IMR-90 (cell line): Measurements from ENCODE around the gene FEV. TPM values are rescaled to one million over a fixed set of nuclear protein-coding genes. Genes with fewer than 3 reads are reported as not detected.

Source experiments
- ATAC-seq: fragments of 200-7000 bp; cut with Tn5 transposase; 2 replicates; pipeline ENCODE4 v1.9.1; 2020; ENCODE audit warnings: low read depth, mild to moderate bottlenecking, moderate library complexity
- BruUV-seq: library from RNA; stranded (reverse); fragments of 400-500 nt; replicated peaks from 2 replicates; lab custom pipeline; 2021; lab: Mats Ljungman, UMichigan
- CTCF ChIA-PET: fragments of 300-600 bp; formaldehyde crosslinking; extraction: SDS; loops from one replicate; lab custom pipeline; 2021; ENCODE audit warnings: antibody characterized with exemption; lab: Yijun Ruan, JAX
- POLR2A ChIA-PET: fragments of 300-600 bp; sonication (Branson Sonifier 250); formaldehyde crosslinking; loops from one replicate; lab custom pipeline; 2022; ENCODE audit warnings: antibody characterized with exemption; ENCODE audit not compliant: unreplicated experiment; lab: Charles Lee
- DNase-seq: peaks from one replicate; pipeline ENCODE4 v3.0.0; 2013
- H2AFZ ChIP-seq: replicated peaks from 2 replicates; pipeline ENCODE3; 2013; ENCODE audit warnings: low read length, mild to moderate bottlenecking; ENCODE audit not compliant: poor library complexity
- H2AK5ac ChIP-seq: 2 replicates; pipeline ENCODE4 v1.6.1; 2013; ENCODE audit warnings: low read depth, low read length, inconsistent platforms
- H2AK9ac ChIP-seq: replicated peaks from 2 replicates; pipeline ENCODE3; 2013; ENCODE audit warnings: mild to moderate bottlenecking, low read depth, low read length, moderate library complexity; ENCODE audit not compliant: poor library complexity
- H2BK120ac ChIP-seq: 2 replicates; pipeline ENCODE4 v1.6.1; 2013; ENCODE audit warnings: low read depth, low read length, inconsistent platforms
- H2BK15ac ChIP-seq: 3 replicates; pipeline ENCODE4 v1.6.1; 2013; ENCODE audit warnings: low read depth, low read length, inconsistent platforms
- H2BK20ac ChIP-seq: 2 replicates; pipeline ENCODE4 v1.6.1; 2013; ENCODE audit warnings: low read depth, mild to moderate bottlenecking, inconsistent platforms, low read length, moderate library complexity
- H2BK5ac ChIP-seq: 2 replicates; pipeline ENCODE4 v1.6.1; 2013; ENCODE audit warnings: mild to moderate bottlenecking, low read depth, low read length, inconsistent platforms; ENCODE audit not compliant: poor library complexity, severe bottlenecking
- H3K14ac ChIP-seq: replicated peaks from 2 replicates; pipeline ENCODE4 v1.6.1; 2013; ENCODE audit warnings: low read depth, low read length, inconsistent platforms
- H3K18ac ChIP-seq: 2 replicates; pipeline ENCODE4 v1.6.1; 2013; ENCODE audit warnings: low read depth, low read length, control low read depth
- H3K23ac ChIP-seq: 2 replicates; pipeline ENCODE4 v1.6.1; 2013; ENCODE audit warnings: low read depth, low read length, inconsistent platforms
- H3K27ac ChIP-seq: 2 replicates; pipeline ENCODE4 v1.5.1; 2013; ENCODE audit warnings: mild to moderate bottlenecking, control low read depth, low read length; ENCODE audit not compliant: insufficient read depth
- H3K27me3 ChIP-seq: 2 replicates; pipeline ENCODE4 v1.6.1; 2013; ENCODE audit warnings: low read length; ENCODE audit not compliant: control insufficient read depth, insufficient read depth
- H3K36me3 ChIP-seq: 2 replicates; pipeline ENCODE4 v1.6.1; 2013; ENCODE audit warnings: low read length, mixed read lengths; ENCODE audit not compliant: control insufficient read depth, insufficient read depth
- H3K4ac ChIP-seq: 2 replicates; pipeline ENCODE4 v1.6.1; 2013; ENCODE audit warnings: low read depth, low read length, inconsistent platforms
- H3K4me1 ChIP-seq: 2 replicates; pipeline ENCODE4 v1.6.1; 2013; ENCODE audit warnings: low read length, mixed read lengths; ENCODE audit not compliant: control insufficient read depth, insufficient read depth
- H3K4me2 ChIP-seq: 2 replicates; pipeline ENCODE4 v1.6.1; 2013; ENCODE audit warnings: low read depth, mild to moderate bottlenecking, control low read depth, low read length, moderate library complexity
- H3K4me3 ChIP-seq: 2 replicates; pipeline ENCODE4 v1.5.1; 2013; ENCODE audit warnings: low read depth, mild to moderate bottlenecking, control low read depth, low read length, moderate library complexity; ENCODE audit not compliant: insufficient read depth
- H3K56ac ChIP-seq: 2 replicates; pipeline ENCODE4 v1.6.1; 2013; ENCODE audit warnings: low read length, inconsistent platforms; ENCODE audit not compliant: insufficient read depth; ENCODE audit errors: extremely low read depth
- H3K79me1 ChIP-seq, 2 experiments: 2 replicates each; pipeline ENCODE4 v1.6.1; 2013; ENCODE audit warnings: low read length in 2 of 2, inconsistent platforms in 1 of 2, low read depth in 1 of 2
- H3K9ac ChIP-seq: 2 replicates; pipeline ENCODE4 v1.6.1; 2013; ENCODE audit warnings: low read depth, low read length, control low read depth
- H3K9me1 ChIP-seq: 2 replicates; pipeline ENCODE4 v1.6.1; 2013; ENCODE audit warnings: low read length, inconsistent platforms; ENCODE audit not compliant: insufficient read depth
- H3K9me3 ChIP-seq: 2 replicates; pipeline ENCODE4 v1.6.1; 2013; ENCODE audit warnings: low read length; ENCODE audit not compliant: control insufficient read depth, insufficient read depth
- H4K20me1 ChIP-seq: 2 replicates; pipeline ENCODE4 v1.6.1; 2013; ENCODE audit warnings: low read length, inconsistent platforms; ENCODE audit not compliant: insufficient read depth
- H4K5ac ChIP-seq: 2 replicates; pipeline ENCODE4 v1.6.1; 2013; ENCODE audit warnings: mild to moderate bottlenecking, low read depth, low read length, control low read depth
- H4K8ac ChIP-seq, 2 experiments: 2 replicates each; pipeline ENCODE4 v1.6.1; 2013; ENCODE audit warnings: low read depth in 2 of 2, low read length in 2 of 2, control low read depth in 1 of 2, inconsistent platforms in 1 of 2
- H4K91ac ChIP-seq: 2 replicates; pipeline ENCODE4 v1.6.1; 2013; ENCODE audit warnings: low read depth, low read length, inconsistent platforms; ENCODE audit not compliant: insufficient read depth
- BHLHE40 ChIP-seq: fragments of 150-350 bp; IDR thresholded peaks from 2 replicates; pipeline ENCODE4 v1.6.1; 2016; ENCODE audit warnings: mild to moderate bottlenecking, low read depth, low read length
- CHD1 ChIP-seq: IDR thresholded peaks from 2 replicates; pipeline ENCODE4 v1.6.1; 2012; ENCODE audit warnings: low read depth, low read length, improper control_type of control experiment
- MAFK ChIP-seq: IDR thresholded peaks from 2 replicates; pipeline ENCODE4 v1.6.1; 2012; ENCODE audit warnings: low read depth, low read length, improper control_type of control experiment
- RCOR1 ChIP-seq: IDR thresholded peaks from 2 replicates; pipeline ENCODE4 v1.6.1; 2012; ENCODE audit warnings: mild to moderate bottlenecking, low read length, improper control_type of control experiment; ENCODE audit not compliant: insufficient replicate concordance
- SMC3 ChIP-seq: fragments of 150-350 bp; IDR thresholded peaks from 2 replicates; pipeline ENCODE4 v1.6.1; 2016; ENCODE audit warnings: low read depth, mild to moderate bottlenecking, antibody characterized with exemption, low read length, moderate library complexity
- WGBS, 2 experiments: methylation state at CpG; one replicate each; pipeline versions ENCODE4 v1.1.5 to v1.1.7; 2013; ENCODE audit warnings: missing lambda C conversion rate in 2 of 2; ENCODE audit not compliant: insufficient read length in 1 of 2; ENCODE audit errors: extremely low coverage in 2 of 2; 5-methylcytosine and 5-hydroxymethylcytosine counted together
- dilution Hi-C: fragments of 300-500 bp; cut with HindIII; formaldehyde crosslinking; loops from one replicate; pipeline ENCODE4 v1.14.3; 2018; ENCODE audit warnings: low sequenced_read_pairs; ENCODE audit not compliant: unreplicated experiment
- in situ Hi-C: fragments of 300-500 bp; cut with MboI; formaldehyde crosslinking; loops from 3 replicates; pipeline ENCODE4 v1.14.3; 2019; ENCODE audit warnings: low sequenced_read_pairs, inconsistent platforms, mixed read lengths
- intact Hi-C: fragments of 100-400 bp; cut with micrococcal nuclease; formaldehyde crosslinking; loops from 2 replicates; pipeline ENCODE4 v1.10.0; 2022
- polyA plus RNA-seq, 3 experiments: library from polyadenylated mRNA; depleted of rRNA; stranded (reverse); fragments of >200 nt; gene quantifications; 2 replicates each; pipeline ENCODE4 v1.2.3, GENCODE V29; 2012; ENCODE audit warnings: low replicate concordance in 1 of 3
- total RNA-seq: library from RNA; depleted of rRNA; stranded (reverse); fragments of >200 nt; gene quantifications from 2 replicates; pipeline ENCODE4 v1.2.3, GENCODE V29; 2012
- TF ChIP-seq, protein P1 (sequence below): conservative IDR thresholded peaks from 2 replicates; pipeline ENCODE4 v1.5.1; 2012; ENCODE audit warnings: mild to moderate bottlenecking, low read depth, low read length, improper control_type of control experiment

The FEV gene
- total and polyA plus RNA-seq, 2 of the 4 experiments (the other 2 are of a cell fraction), result not detected

DNA sequence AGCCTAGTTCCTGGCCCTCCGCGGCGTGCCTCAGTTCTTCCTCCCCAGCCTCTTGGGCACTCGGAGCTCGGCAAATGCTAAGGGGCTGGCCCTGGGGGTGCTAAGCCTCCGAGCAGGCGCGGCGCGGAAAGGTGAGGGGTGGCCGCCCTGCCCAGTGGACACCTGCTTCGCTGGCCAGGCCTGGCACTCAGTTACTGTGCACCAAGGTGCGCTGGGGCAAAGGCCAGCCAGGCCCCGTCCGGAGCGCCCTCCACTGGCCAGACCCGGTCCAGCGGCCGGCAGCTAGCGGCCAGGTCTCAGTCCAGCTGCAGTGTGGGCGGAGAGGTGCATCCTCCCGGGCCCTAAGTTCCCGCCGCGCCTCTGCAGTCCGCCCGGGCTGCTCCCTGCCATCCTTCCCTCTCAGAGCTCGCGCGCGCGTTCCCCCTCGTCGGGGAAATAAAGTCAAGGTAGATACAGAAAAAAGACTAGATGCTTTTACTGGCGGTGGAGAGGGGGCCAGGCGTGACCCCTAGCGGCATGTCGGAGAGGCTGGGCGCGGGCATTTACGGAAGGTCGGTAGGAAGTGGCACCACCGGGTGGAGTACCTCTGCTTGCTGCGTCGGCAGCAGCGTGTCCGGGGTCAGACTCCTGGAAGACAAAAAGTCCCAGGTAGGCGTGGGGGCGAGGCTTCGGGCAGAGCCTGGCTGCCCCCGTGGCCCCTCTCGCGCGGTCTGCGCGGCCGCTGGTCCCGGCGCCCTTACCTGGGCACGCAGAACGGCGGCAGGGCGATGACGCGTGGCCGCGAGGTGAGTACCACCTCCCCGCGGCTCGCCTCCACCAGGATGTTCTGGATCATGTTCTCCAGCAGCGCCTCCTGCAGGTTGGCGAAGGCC lies 17.6 kb upstream of the FEV start:
- WGBS, 2 experiments, result 2% methylated on average over 45 of the region's 72 CpGs; no CpG with 5 or more reads in 1 of the 2 experiments
- Histone ChIP-seq H3K4me3 (no peak overlapping the region), H3K4ac (no peak overlapping the region), H4K5ac (no peak overlapping the region), H3K27ac (no peak overlapping the region), H2AK9ac (no peak overlapping the region), H2AK5ac (no peak overlapping the region), H3K4me2 (no peak overlapping the region), H3K36me3 (no peaks in the 10 kb centered on the region), H4K91ac (no peak overlapping the region), H2BK20ac (no peak overlapping the region), H3K14ac (no peak overlapping the region), H3K4me1 (no peaks in the 10 kb centered on the region), H3K56ac (no peak overlapping the region), H2BK120ac (no peak overlapping the region), H2AFZ (peak overlapping the region; percentile 13), H3K18ac (no peak overlapping the region), H4K20me1 (no peaks in the 10 kb centered on the region; the same call in 1 of the 2 replicates), H3K79me1 (no peaks in the 10 kb centered on the region), H2BK15ac (no peak overlapping the region), H3K9me3 (no peaks in the 10 kb centered on the region; the same call in 1 of the 2 replicates), H2BK5ac (no peak overlapping the region), H3K9ac (no peak overlapping the region), H3K23ac (no peak overlapping the region), H3K27me3 (peaks cover 76% of the 10 kb centered on the region), H4K8ac (no peak overlapping the region), H3K9me1 (no peaks in the 10 kb centered on the region)
- intact Hi-C loops (no loop called here), in situ Hi-C loops (no loop called here), dilution Hi-C loops (no loop called here)
- DNase-seq (no peak), ATAC-seq (peak; percentile 29; the same call in 1 of the 2 replicates)
- ChIA-PET CTCF (interaction anchor here (0.6 to 0.8 kb wide), 2 partner anchors 10 to 164 kb away, joined by 3 read pairs; no protein-coding TSS in a partner anchor), POLR2A (no interaction called here)
- BruUV-seq, result no TSS peak
- TF ChIP-seq MAFK, result no peak
- no peak for TF ChIP-seq RCOR1
- no peak for TF ChIP-seq BHLHE40
- TF ChIP-seq CHD1, result no peak
- TF ChIP-seq SMC3, result no peak
- TF ChIP-seq, protein P1, sequence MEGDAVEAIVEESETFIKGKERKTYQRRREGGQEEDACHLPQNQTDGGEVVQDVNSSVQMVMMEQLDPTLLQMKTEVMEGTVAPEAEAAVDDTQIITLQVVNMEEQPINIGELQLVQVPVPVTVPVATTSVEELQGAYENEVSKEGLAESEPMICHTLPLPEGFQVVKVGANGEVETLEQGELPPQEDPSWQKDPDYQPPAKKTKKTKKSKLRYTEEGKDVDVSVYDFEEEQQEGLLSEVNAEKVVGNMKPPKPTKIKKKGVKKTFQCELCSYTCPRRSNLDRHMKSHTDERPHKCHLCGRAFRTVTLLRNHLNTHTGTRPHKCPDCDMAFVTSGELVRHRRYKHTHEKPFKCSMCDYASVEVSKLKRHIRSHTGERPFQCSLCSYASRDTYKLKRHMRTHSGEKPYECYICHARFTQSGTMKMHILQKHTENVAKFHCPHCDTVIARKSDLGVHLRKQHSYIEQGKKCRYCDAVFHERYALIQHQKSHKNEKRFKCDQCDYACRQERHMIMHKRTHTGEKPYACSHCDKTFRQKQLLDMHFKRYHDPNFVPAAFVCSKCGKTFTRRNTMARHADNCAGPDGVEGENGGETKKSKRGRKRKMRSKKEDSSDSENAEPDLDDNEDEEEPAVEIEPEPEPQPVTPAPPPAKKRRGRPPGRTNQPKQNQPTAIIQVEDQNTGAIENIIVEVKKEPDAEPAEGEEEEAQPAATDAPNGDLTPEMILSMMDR, result peak; percentile 45
